ENCODE measurements around the gene NAA80. TPM values are rescaled to one million over a fixed set of nuclear protein-coding genes. Genes with fewer than 3 reads are reported as not detected.

NAA80 gene
- polyA plus RNA-seq, 3 donors = 2.3 to 21.3 (median 4.6) TPM

DNA sequence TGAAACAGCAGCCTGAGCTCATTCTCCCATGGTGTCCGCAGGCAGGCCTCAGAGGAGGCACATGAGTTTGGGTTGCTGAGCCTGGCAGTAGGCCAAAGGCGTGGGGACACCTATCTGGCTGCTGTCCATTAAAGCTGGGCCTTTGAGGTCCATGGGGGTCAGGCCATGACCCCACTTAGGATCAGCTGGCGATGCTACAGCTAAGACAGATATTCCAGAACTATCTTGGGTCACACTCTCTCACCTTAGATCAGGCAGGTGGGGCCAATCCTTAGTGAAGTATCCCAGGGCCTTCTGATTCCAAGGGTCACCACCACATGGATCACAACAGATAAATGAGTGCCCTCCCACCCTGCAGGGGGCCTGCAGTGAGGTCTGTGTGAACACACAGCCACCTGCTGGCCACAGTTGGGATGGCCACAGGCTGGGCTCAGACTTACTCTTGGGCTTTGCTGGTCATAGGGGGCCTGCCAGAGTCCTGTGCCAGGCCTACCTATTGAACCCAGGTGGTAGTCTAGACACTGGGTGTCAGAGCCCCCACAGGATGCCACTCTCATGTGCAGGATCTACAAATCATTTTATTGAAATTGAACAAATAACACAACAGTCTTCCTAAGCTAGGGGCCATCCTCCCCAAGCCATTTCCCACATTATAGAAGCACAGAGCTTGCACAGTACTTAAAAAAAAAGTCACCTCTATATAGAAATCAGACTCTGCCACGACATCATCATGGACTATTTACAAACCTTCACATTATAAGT, 25.3 kb upstream of the NAA80 start:
- Mint-ChIP-seq H3K4me3 (no peak overlapping the region), H3K27me3 (ENCODE audit: low read depth in 3 of 3) (peaks cover 0 to 5% (median 2%) of the 10 kb centered on the region in 3 donors), H3K36me3 (peaks cover 7 to 30% of the 10 kb centered on the region in 2 donors), H3K27ac (peak overlapping the region in 6 of 7 donors; percentile 46 to 89 (median 74)), H3K4me1 (peaks cover 72% of the 10 kb centered on the region), H3K9me3 (no peaks in the 10 kb centered on the region)
- Histone ChIP-seq H3K4me1 (ENCODE audit: control insufficient read depth in 1 of 2, insufficient read depth in 2 of 2, low read length in 2 of 2) (peaks cover 75 to 90% of the 10 kb centered on the region in 2 donors), H4K20me1 (ENCODE audit: insufficient read depth, low read length) (peaks cover 23% of the 10 kb centered on the region), H2AFZ (ENCODE audit: insufficient read depth, low read depth, low read length, poor library complexity, severe bottlenecking) (no peak overlapping the region), H3K36me3 (replicated peaks in 1 of 2; ENCODE audit: control insufficient read depth in 1 of 2, insufficient read depth in 2 of 2, low read length in 2 of 2) (peaks cover 3 to 14% of the 10 kb centered on the region in 2 donors), H3K9ac (ENCODE audit: insufficient read depth, low read length, poor library complexity, severe bottlenecking) (no peak overlapping the region), H3K9me3 (replicated peaks in 1 of 2; ENCODE audit: control insufficient read depth in 1 of 2, insufficient read depth in 1 of 2, low read length in 2 of 2) (no peaks in the 10 kb centered on the region), H3K27me3 (ENCODE audit: control insufficient read depth in 2 of 2, insufficient read depth in 2 of 2, low read length in 2 of 2) (no peaks in the 10 kb centered on the region), H3K27ac (ENCODE audit: low read depth in 1 of 2, low read length in 2 of 2) (peak overlapping the region; percentile 77 to 97), H3K4me2 (replicated peaks; ENCODE audit: extremely low read depth, low read length, poor library complexity, severe bottlenecking) (peak overlapping the region; percentile 87), H3K79me2 (ENCODE audit: insufficient read depth, low read length) (peaks cover 34% of the 10 kb centered on the region), H3K4me3 (replicated peaks in 1 of 3; ENCODE audit: low read depth in 2 of 3, low read length in 3 of 3) (peak overlapping the region in 1 of 3 experiments; percentile 90)
- intact Hi-C loops (cut with micrococcal nuclease) = loop anchor here in 1 of 2 donors (2.0 kb wide), 1 partner anchor 32 kb away; the partner anchor contains the start of gene IFRD2
- WGBS (ENCODE audit: insufficient coverage) = 78% methylated on average over 3 of the region's 4 CpGs
- DNase-seq = peak; percentile 49 to 67 (median 62)
- TF ChIP-seq, protein P1, sequence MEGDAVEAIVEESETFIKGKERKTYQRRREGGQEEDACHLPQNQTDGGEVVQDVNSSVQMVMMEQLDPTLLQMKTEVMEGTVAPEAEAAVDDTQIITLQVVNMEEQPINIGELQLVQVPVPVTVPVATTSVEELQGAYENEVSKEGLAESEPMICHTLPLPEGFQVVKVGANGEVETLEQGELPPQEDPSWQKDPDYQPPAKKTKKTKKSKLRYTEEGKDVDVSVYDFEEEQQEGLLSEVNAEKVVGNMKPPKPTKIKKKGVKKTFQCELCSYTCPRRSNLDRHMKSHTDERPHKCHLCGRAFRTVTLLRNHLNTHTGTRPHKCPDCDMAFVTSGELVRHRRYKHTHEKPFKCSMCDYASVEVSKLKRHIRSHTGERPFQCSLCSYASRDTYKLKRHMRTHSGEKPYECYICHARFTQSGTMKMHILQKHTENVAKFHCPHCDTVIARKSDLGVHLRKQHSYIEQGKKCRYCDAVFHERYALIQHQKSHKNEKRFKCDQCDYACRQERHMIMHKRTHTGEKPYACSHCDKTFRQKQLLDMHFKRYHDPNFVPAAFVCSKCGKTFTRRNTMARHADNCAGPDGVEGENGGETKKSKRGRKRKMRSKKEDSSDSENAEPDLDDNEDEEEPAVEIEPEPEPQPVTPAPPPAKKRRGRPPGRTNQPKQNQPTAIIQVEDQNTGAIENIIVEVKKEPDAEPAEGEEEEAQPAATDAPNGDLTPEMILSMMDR (IDR thresholded peaks at IDR 0.05) = peak; percentile 99

DNA sequence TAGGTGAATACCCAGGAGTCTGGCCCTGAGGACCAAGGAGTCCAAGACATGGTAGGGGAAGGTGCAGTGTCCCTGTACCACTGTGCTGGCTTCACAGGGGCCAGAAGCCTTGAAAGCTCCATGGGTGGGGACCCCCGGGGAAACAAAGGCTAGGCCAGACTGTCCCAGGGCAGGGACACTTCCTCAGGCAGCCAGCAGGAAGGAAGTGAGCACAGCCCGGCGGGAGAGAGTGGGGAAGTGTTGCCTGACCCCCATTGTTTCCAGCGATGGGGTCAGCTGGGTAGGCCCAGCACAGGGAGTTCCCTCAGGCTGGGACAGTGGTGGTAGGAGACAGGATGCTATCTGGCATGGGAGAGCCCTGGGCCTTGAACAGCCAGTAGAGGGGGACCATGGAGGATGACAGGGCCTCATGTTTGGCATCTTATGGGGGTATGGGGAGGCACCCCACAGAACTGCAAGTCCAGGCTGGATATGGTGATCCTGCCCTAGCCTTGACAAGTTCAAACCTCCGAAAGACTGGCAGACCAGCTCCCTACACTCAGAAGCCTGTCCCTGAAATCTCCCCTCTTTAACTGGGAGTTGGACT, 24.5 kb upstream of the NAA80 start:
- TF ChIP-seq, protein P1 (IDR thresholded peaks at IDR 0.05) = no peak
- H3K4me3 ChIP-seq (replicated peaks in 1 of 3; ENCODE audit: low read depth in 2 of 3, low read length in 3 of 3) = peak overlapping the region in 1 of 3 experiments; percentile 90
- peak overlapping the region; percentile 87 for H3K4me2 ChIP-seq (replicated peaks; ENCODE audit: extremely low read depth, low read length, poor library complexity, severe bottlenecking)
- intact Hi-C loops (cut with micrococcal nuclease) = loop anchor here in 1 of 2 donors (2.0 kb wide), 1 partner anchor 31 kb away; the partner anchor contains the start of gene IFRD2
- 4% methylated on average over 2 of the region's 5 CpGs for WGBS (ENCODE audit: insufficient coverage)
- H3K27ac ChIP-seq (ENCODE audit: low read depth in 1 of 2, low read length in 2 of 2) = peak overlapping the region; percentile 77 to 97
- Mint-ChIP-seq H3K27ac (peak overlapping the region; percentile 84 to 99 (median 89)), H3K4me1 (peaks cover 81% of the 10 kb centered on the region), H3K27me3 (ENCODE audit: low read depth in 3 of 3) (peaks cover 0 to 4% (median 2%) of the 10 kb centered on the region in 3 donors), H3K9me3 (no peaks in the 10 kb centered on the region), H3K36me3 (peaks cover 9 to 33% of the 10 kb centered on the region in 2 donors), H3K4me3 (peak overlapping the region in 1 of 2 donors; percentile 75)
- H4K20me1 ChIP-seq (ENCODE audit: insufficient read depth, low read length) = peaks cover 17% of the 10 kb centered on the region
- peaks cover 37% of the 10 kb centered on the region for H3K79me2 ChIP-seq (ENCODE audit: insufficient read depth, low read length)
- DNase-seq = peak; percentile 29 to 61 (median 59)
- H3K27me3 ChIP-seq (ENCODE audit: control insufficient read depth in 2 of 2, insufficient read depth in 2 of 2, low read length in 2 of 2) = no peaks in the 10 kb centered on the region
- peaks cover 0 to 14% of the 10 kb centered on the region in 2 donors for H3K36me3 ChIP-seq (replicated peaks in 1 of 2; ENCODE audit: control insufficient read depth in 1 of 2, insufficient read depth in 2 of 2, low read length in 2 of 2)
- H3K9me3 ChIP-seq (replicated peaks in 1 of 2; ENCODE audit: control insufficient read depth in 1 of 2, insufficient read depth in 1 of 2, low read length in 2 of 2) = no peaks in the 10 kb centered on the region
- H3K4me1 ChIP-seq (ENCODE audit: control insufficient read depth in 1 of 2, insufficient read depth in 2 of 2, low read length in 2 of 2) = peaks cover 82 to 92% of the 10 kb centered on the region in 2 donors
- no peak overlapping the region for H3K9ac ChIP-seq (ENCODE audit: insufficient read depth, low read length, poor library complexity, severe bottlenecking)
- H2AFZ ChIP-seq (ENCODE audit: insufficient read depth, low read depth, low read length, poor library complexity, severe bottlenecking) = no peak overlapping the region
